Thoracic aorta (tissue), 2 donors: ENCODE data around the gene DEPDC4. TPM values are rescaled to one million over a fixed set of nuclear protein-coding genes. Genes with fewer than 3 reads are reported as not detected.
"Not testable (repeated sequence)": the region's sequence is repeated elsewhere in the genome, so short reads cannot be mapped to it uniquely, and the experiment has no call there.

ENCODE experiments used
- ATAC-seq: fragments of 150-250 bp; one replicate; pipeline ENCODE4 v1.8.0; 2017; ENCODE audit warnings: low read depth; ENCODE audit not compliant: insufficient number of reproducible peaks, low FRiP score
- DNase-seq: peaks from one replicate; pipeline ENCODE4 v3.0.0-alpha.2; 2020; ENCODE audit warnings: low spot score
- H3K27ac ChIP-seq, 2 donors: fragments of 200-600 bp; sonication (generic); 1 replicate in 1 of 2; 2 replicates in 1 of 2; pipeline ENCODE4 v1.5.1; 2016; ENCODE audit warnings: mild to moderate bottlenecking in 2 of 2, moderate library complexity in 2 of 2
- H3K27me3 ChIP-seq: fragments of 200-600 bp; sonication (generic); replicated peaks from 2 replicates; pipeline ENCODE4 v1.6.0; 2016; ENCODE audit warnings: mild to moderate bottlenecking; ENCODE audit not compliant: insufficient read depth
- H3K36me3 ChIP-seq: fragments of 200-600 bp; sonication (generic); one replicate; pipeline ENCODE4 v1.5.1; 2016
- H3K4me1 ChIP-seq, 2 donors: fragments of 200-600 bp; sonication (generic); 1 replicate in 1 of 2; 2 replicates in 1 of 2; pipeline versions ENCODE4 v1.5.1 to v1.6.0; 2016; ENCODE audit warnings: low read depth in 2 of 2, mild to moderate bottlenecking in 1 of 2; ENCODE audit not compliant: control insufficient read depth in 1 of 2
- H3K4me3 ChIP-seq: fragments of 200-600 bp; sonication (generic); 2 replicates; pipeline ENCODE4 v1.5.1; 2016; ENCODE audit warnings: mild to moderate bottlenecking
- H3K9me3 ChIP-seq: fragments of 200-600 bp; sonication (generic); 2 replicates; pipeline ENCODE4 v1.5.1; 2016
- CTCF ChIP-seq: fragments of 200-600 bp; sonication (generic); IDR thresholded peaks from one replicate; pipeline ENCODE4 v1.5.1; 2019; ENCODE audit warnings: antibody characterized with exemption
- total RNA-seq, 2 donors: library from RNA; depleted of rRNA; stranded (reverse); fragments of >200 nt; gene quantifications; one replicate each; pipeline versions ENCODE4 v1.1.0 to v1.2.3, GENCODE V29; 2016

Gene DEPDC4
- total RNA-seq, 2 donors from 2014 or later, result not detected

- TF ChIP-seq CTCF, result no peak
Observed at GRCh38 chr12:100267603-100268281, 863 bp upstream of the DEPDC4 start.

GRCh38 chr12:100266585-100266834 is 369 bp downstream of the DEPDC4 start:
- ATAC-seq (peak; percentile 64), DNase-seq (peak; percentile 83)
- Histone ChIP-seq H3K27me3 (no peaks in the 10 kb centered on the region), H3K9me3 (no peaks in the 10 kb centered on the region), H3K4me3 (peak overlapping the region; percentile 95), H3K4me1 (peaks cover 10 to 28% of the 10 kb centered on the region in 2 donors), H3K27ac (peak overlapping the region; percentile 93 to 98), H3K36me3 (no peaks in the 10 kb centered on the region)
- no peak for TF ChIP-seq CTCF

More at GRCh38 chr12:100267603-100268281, 863 bp upstream of the DEPDC4 start:
- Histone ChIP-seq H3K9me3 (no peaks in the 10 kb centered on the region), H3K4me3 (peak overlapping the region; percentile 95), H3K4me1 (peaks cover 10 to 37% of the 10 kb centered on the region in 2 donors), H3K27me3 (no peaks in the 10 kb centered on the region), H3K36me3 (no peaks in the 10 kb centered on the region), H3K27ac (peak overlapping the region; percentile 93 to 98)
- peak; percentile 11 for ATAC-seq
- no peak for DNase-seq

- DNase-seq (no peak), ATAC-seq (no peak)
- no peaks in the 10 kb centered on the region for H3K9me3 ChIP-seq
- H3K36me3 ChIP-seq, result no peaks in the 10 kb centered on the region
- peaks cover 10 to 27% of the 10 kb centered on the region in 2 donors for H3K4me1 ChIP-seq
- peak overlapping the region; percentile 95 for H3K4me3 ChIP-seq
- H3K27ac ChIP-seq, result peak overlapping the region; percentile 93 to 98
- TF ChIP-seq CTCF, result no peak
- no peaks in the 10 kb centered on the region for H3K27me3 ChIP-seq
Observed at GRCh38 chr12:100265732-100266584, 921 bp downstream of the DEPDC4 start.

- not testable (repeated sequence) for H3K27ac ChIP-seq, H3K27me3 ChIP-seq, H3K9me3 ChIP-seq, DNase-seq, ATAC-seq, H3K4me3 ChIP-seq, H3K36me3 ChIP-seq
- H3K4me1 ChIP-seq, result peaks cover 10 to 25% of the 10 kb centered on the region in 2 donors
Observed at GRCh38 chr12:100265107-100265506, 1.8 kb downstream of the DEPDC4 start.

- TF ChIP-seq CTCF, result no peak
- H3K4me3 ChIP-seq, result no peak overlapping the region
- no peak overlapping the region for H3K27ac ChIP-seq
- peaks cover under 1 to 5% of the 10 kb centered on the region in 2 donors for H3K4me1 ChIP-seq
- ATAC-seq, result no peak
- no peak for DNase-seq
- no peaks in the 10 kb centered on the region for H3K36me3 ChIP-seq
- no peaks in the 10 kb centered on the region for H3K9me3 ChIP-seq
- H3K27me3 ChIP-seq, result no peaks in the 10 kb centered on the region
Observed at GRCh38 chr12:100263131-100263530, 3.7 kb downstream of the DEPDC4 start.
